ENCODE measurements around the gene IZUMO1R.

DNA sequence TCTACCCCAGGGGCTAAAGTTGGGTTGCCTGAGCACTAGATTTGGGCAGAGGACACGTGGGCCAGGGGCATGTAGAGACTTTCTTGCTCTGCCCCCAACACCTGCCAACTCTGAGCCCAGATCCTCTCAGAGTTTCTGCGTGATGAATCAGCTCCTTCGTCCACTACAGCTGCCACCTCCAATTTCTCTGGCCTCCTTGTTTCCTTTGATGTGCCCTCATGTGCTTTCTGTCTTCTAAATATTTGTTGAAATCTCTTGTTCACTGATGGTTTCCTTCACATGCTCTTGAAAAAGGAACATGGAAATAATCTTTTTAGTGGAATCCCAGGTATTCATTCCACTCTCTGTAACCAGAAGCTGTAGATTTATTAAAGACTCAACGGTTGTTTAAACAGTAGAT lies 8.0 kb downstream of the IZUMO1R start:
- TF ChIP-seq, protein P1, sequence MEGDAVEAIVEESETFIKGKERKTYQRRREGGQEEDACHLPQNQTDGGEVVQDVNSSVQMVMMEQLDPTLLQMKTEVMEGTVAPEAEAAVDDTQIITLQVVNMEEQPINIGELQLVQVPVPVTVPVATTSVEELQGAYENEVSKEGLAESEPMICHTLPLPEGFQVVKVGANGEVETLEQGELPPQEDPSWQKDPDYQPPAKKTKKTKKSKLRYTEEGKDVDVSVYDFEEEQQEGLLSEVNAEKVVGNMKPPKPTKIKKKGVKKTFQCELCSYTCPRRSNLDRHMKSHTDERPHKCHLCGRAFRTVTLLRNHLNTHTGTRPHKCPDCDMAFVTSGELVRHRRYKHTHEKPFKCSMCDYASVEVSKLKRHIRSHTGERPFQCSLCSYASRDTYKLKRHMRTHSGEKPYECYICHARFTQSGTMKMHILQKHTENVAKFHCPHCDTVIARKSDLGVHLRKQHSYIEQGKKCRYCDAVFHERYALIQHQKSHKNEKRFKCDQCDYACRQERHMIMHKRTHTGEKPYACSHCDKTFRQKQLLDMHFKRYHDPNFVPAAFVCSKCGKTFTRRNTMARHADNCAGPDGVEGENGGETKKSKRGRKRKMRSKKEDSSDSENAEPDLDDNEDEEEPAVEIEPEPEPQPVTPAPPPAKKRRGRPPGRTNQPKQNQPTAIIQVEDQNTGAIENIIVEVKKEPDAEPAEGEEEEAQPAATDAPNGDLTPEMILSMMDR (IDR thresholded peaks at IDR 0.05; ENCODE audit: control extremely low read depth in 1 of 3, insufficient read depth in 1 of 3, low read depth in 1 of 3, low read length in 3 of 3): no peak
- no peak for TF ChIP-seq RBBP5 (IDR thresholded peaks at IDR 0.05; ENCODE audit: borderline replicate concordance, low read depth, low read length)
- TF ChIP-seq SIRT6 (IDR thresholded peaks at IDR 0.05; ENCODE audit: low read length): no peak
- TF ChIP-seq YY1 (IDR thresholded peaks at IDR 0.05; ENCODE audit: low read depth, low read length): no peak
- TF ChIP-seq KDM1A (IDR thresholded peaks at IDR 0.05; ENCODE audit: borderline replicate concordance, low read length): no peak
- TF ChIP-seq JUND (IDR thresholded peaks at IDR 0.05; ENCODE audit: low read length): no peak
- no peak for TF ChIP-seq HDAC6 (IDR thresholded peaks at IDR 0.05; ENCODE audit: low read depth, low read length)
- TF ChIP-seq POLR2A (IDR thresholded peaks at IDR 0.05; ENCODE audit: control extremely low read depth in 1 of 2, low read depth in 2 of 2, low read length in 2 of 2): no peak

Measured in H1 (cell line).